ENCODE data around the gene GRK3.

Gene GRK3

DNA sequence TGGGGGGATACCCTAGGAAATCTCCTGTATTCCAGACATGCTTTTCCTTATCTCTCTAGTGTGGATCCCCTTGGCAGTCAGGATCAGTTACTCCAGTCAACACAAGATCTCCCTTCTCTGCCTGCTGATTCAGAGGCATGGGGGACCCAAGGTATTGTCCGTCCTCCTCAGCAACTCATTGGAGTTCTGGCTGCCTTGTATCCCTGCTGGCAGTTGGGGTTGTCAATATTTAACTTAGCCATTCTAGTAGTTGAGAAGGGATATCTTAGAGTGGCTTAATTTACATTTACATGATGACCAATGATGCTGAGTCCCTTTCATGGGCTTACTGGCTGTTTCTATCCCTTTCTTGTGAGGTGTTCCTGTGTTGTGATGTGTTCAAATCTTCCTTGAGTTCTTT lies 74.2 kb downstream of the GRK3 start:
- Histone ChIP-seq H3K27me3 (ENCODE audit: control insufficient read depth, insufficient read depth, low read length) (no peaks in the 10 kb centered on the region), H3K9me3 (ENCODE audit: control insufficient read depth, insufficient read depth, low read length) (no peaks in the 10 kb centered on the region), H3K36me3 (ENCODE audit: control insufficient read depth, insufficient read depth, low read length) (no peaks in the 10 kb centered on the region), H3K4me3 (ENCODE audit: low read length) (no peak overlapping the region), H3K27ac (ENCODE audit: low read length) (no peak overlapping the region), H3K4me1 (ENCODE audit: control insufficient read depth, insufficient read depth, low read length) (peaks cover 2% of the 10 kb centered on the region; the same call in 1 of the 2 replicates)
- no peak for DNase-seq (ENCODE audit: low read depth, low spot score)
- no CpG with 5 or more reads among the region's 1 CpG for WGBS (ENCODE audit: insufficient coverage, insufficient read length)

- H3K4me3 ChIP-seq (ENCODE audit: low read length), result no peak overlapping the region
- H3K27ac ChIP-seq (ENCODE audit: low read length), result no peak overlapping the region
- no peaks in the 10 kb centered on the region for H3K9me3 ChIP-seq (ENCODE audit: control insufficient read depth, insufficient read depth, low read length)
- H3K4me1 ChIP-seq (ENCODE audit: control insufficient read depth, insufficient read depth, low read length), result peaks cover 2% of the 10 kb centered on the region; the same call in 1 of the 2 replicates
- no peak for DNase-seq (ENCODE audit: low read depth, low spot score)
- WGBS (ENCODE audit: insufficient coverage, insufficient read length), result no CpG with 5 or more reads among the region's 2 CpGs
- no peaks in the 10 kb centered on the region for H3K36me3 ChIP-seq (ENCODE audit: control insufficient read depth, insufficient read depth, low read length)
- H3K27me3 ChIP-seq (ENCODE audit: control insufficient read depth, insufficient read depth, low read length), result no peaks in the 10 kb centered on the region
These were observed 77.2 kb downstream of the GRK3 start for GRCh38 chr22:25641650-25642049.

- no peaks in the 10 kb centered on the region for H3K36me3 ChIP-seq (ENCODE audit: control insufficient read depth, insufficient read depth, low read length)
- no peak overlapping the region for H3K27ac ChIP-seq (ENCODE audit: low read length)
- no CpG with 5 or more reads among the region's 9 CpGs for WGBS (ENCODE audit: insufficient coverage, insufficient read length)
- H3K4me1 ChIP-seq (ENCODE audit: control insufficient read depth, insufficient read depth, low read length), result peaks cover 2% of the 10 kb centered on the region; the same call in 1 of the 2 replicates
- no peaks in the 10 kb centered on the region for H3K9me3 ChIP-seq (ENCODE audit: control insufficient read depth, insufficient read depth, low read length)
- H3K4me3 ChIP-seq (ENCODE audit: low read length), result no peak overlapping the region
- DNase-seq (ENCODE audit: low read depth, low spot score), result no peak
- no peaks in the 10 kb centered on the region for H3K27me3 ChIP-seq (ENCODE audit: control insufficient read depth, insufficient read depth, low read length)
These were observed 78.9 kb downstream of the GRK3 start for GRCh38 chr22:25643232-25644000.

DNA sequence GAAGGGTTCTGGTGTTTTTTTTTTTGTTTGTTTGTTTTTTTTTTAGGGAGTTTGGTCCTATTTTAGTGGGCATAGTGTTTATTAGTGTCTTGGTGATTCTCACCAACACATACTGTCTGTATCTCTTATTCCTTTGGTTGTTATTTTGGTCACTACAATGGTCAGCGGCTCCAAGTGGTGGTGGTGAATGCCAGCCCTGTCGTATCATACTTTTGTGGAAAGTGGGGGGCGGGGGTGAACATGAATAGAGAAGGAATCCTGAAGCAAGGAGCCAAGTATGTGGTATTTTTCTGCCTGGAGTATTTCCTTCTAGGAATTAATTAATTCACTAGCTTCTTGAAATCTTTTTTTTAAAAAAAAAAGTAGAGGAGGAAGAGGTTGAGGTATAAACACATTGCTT lies 79.6 kb downstream of the GRK3 start:
- DNase-seq (ENCODE audit: low read depth, low spot score), result no peak
- no peak overlapping the region for H3K27ac ChIP-seq (ENCODE audit: low read length)

GRCh38 chr22:25645266-25645665 lies 80.8 kb downstream of the GRK3 start:
- H3K36me3 ChIP-seq (ENCODE audit: control insufficient read depth, insufficient read depth, low read length), result no peaks in the 10 kb centered on the region
- H3K27me3 ChIP-seq (ENCODE audit: control insufficient read depth, insufficient read depth, low read length), result no peaks in the 10 kb centered on the region
- peaks cover 2% of the 10 kb centered on the region; the same call in 1 of the 2 replicates for H3K4me1 ChIP-seq (ENCODE audit: control insufficient read depth, insufficient read depth, low read length)
- no peak overlapping the region for H3K27ac ChIP-seq (ENCODE audit: low read length)
- WGBS (ENCODE audit: insufficient coverage, insufficient read length), result no CpG with 5 or more reads among the region's 6 CpGs
- H3K9me3 ChIP-seq (ENCODE audit: control insufficient read depth, insufficient read depth, low read length), result no peaks in the 10 kb centered on the region
- no peak overlapping the region for H3K4me3 ChIP-seq (ENCODE audit: low read length)
- no peak for DNase-seq (ENCODE audit: low read depth, low spot score)

More for the DNA sequence above, 79.6 kb downstream of the GRK3 start:
- H3K4me1 ChIP-seq (ENCODE audit: control insufficient read depth, insufficient read depth, low read length), result peaks cover 2% of the 10 kb centered on the region; the same call in 1 of the 2 replicates
- no peak overlapping the region for H3K4me3 ChIP-seq (ENCODE audit: low read length)
- H3K36me3 ChIP-seq (ENCODE audit: control insufficient read depth, insufficient read depth, low read length), result no peaks in the 10 kb centered on the region
- H3K27me3 ChIP-seq (ENCODE audit: control insufficient read depth, insufficient read depth, low read length), result no peaks in the 10 kb centered on the region
- H3K9me3 ChIP-seq (ENCODE audit: control insufficient read depth, insufficient read depth, low read length), result no peaks in the 10 kb centered on the region
- no CpG with 5 or more reads among the region's 3 CpGs for WGBS (ENCODE audit: insufficient coverage, insufficient read length)

- H3K36me3 ChIP-seq (ENCODE audit: control insufficient read depth, insufficient read depth, low read length), result no peaks in the 10 kb centered on the region
- H3K27ac ChIP-seq (ENCODE audit: low read length), result no peak overlapping the region
- peaks cover 2% of the 10 kb centered on the region; the same call in 1 of the 2 replicates for H3K4me1 ChIP-seq (ENCODE audit: control insufficient read depth, insufficient read depth, low read length)
- H3K9me3 ChIP-seq (ENCODE audit: control insufficient read depth, insufficient read depth, low read length), result no peaks in the 10 kb centered on the region
- H3K4me3 ChIP-seq (ENCODE audit: low read length), result no peak overlapping the region
- no peaks in the 10 kb centered on the region for H3K27me3 ChIP-seq (ENCODE audit: control insufficient read depth, insufficient read depth, low read length)
- WGBS (ENCODE audit: insufficient coverage, insufficient read length), result no CpG with 5 or more reads among the region's 1 CpG
- no peak for DNase-seq (ENCODE audit: low read depth, low spot score)
These were observed 81.5 kb downstream of the GRK3 start for GRCh38 chr22:25645964-25646363.

- no peaks in the 10 kb centered on the region for H3K4me1 ChIP-seq (ENCODE audit: control insufficient read depth, insufficient read depth, low read length)
- DNase-seq (ENCODE audit: low read depth, low spot score), result no peak
- H3K27ac ChIP-seq (ENCODE audit: low read length), result no peak overlapping the region
- H3K9me3 ChIP-seq (ENCODE audit: control insufficient read depth, insufficient read depth, low read length), result no peaks in the 10 kb centered on the region
- H3K4me3 ChIP-seq (ENCODE audit: low read length), result no peak overlapping the region
- H3K27me3 ChIP-seq (ENCODE audit: control insufficient read depth, insufficient read depth, low read length), result no peaks in the 10 kb centered on the region
- no peaks in the 10 kb centered on the region for H3K36me3 ChIP-seq (ENCODE audit: control insufficient read depth, insufficient read depth, low read length)
These were observed 86.4 kb downstream of the GRK3 start for GRCh38 chr22:25650833-25651232.

GRCh38 chr22:25651332-25652085 lies 87.0 kb downstream of the GRK3 start:
- no CpG with 5 or more reads among the region's 4 CpGs for WGBS (ENCODE audit: insufficient coverage, insufficient read length)
- no peaks in the 10 kb centered on the region for H3K36me3 ChIP-seq (ENCODE audit: control insufficient read depth, insufficient read depth, low read length)
- DNase-seq (ENCODE audit: low read depth, low spot score), result no peak
- H3K27ac ChIP-seq (ENCODE audit: low read length), result no peak overlapping the region
- no peaks in the 10 kb centered on the region for H3K4me1 ChIP-seq (ENCODE audit: control insufficient read depth, insufficient read depth, low read length)
- no peaks in the 10 kb centered on the region for H3K27me3 ChIP-seq (ENCODE audit: control insufficient read depth, insufficient read depth, low read length)
- no peaks in the 10 kb centered on the region for H3K9me3 ChIP-seq (ENCODE audit: control insufficient read depth, insufficient read depth, low read length)
- H3K4me3 ChIP-seq (ENCODE audit: low read length), result no peak overlapping the region

DNA sequence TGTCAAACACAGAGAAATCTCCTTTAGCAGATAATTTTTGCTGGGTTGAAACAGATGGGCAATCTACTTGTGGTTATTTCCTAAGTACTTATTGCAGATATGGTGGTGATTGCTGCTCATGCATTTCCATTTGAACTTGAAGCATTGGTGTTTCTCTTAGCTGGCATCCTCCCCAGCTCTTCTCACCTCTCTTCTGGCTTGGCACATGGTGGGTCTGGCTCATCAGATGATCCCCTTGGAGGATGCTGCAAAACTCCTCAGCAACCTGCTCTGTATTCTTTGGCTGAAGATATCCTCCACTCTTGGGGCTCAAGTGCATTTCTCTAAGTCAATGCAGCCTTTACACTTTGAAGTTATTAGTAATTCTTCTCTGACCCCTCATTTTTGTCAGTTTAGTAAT lies 90.2 kb downstream of the GRK3 start:
- no peaks in the 10 kb centered on the region for H3K4me1 ChIP-seq (ENCODE audit: control insufficient read depth, insufficient read depth, low read length)
- no peaks in the 10 kb centered on the region for H3K27me3 ChIP-seq (ENCODE audit: control insufficient read depth, insufficient read depth, low read length)
- no peak overlapping the region for H3K4me3 ChIP-seq (ENCODE audit: low read length)
- DNase-seq (ENCODE audit: low read depth, low spot score), result no peak
- H3K27ac ChIP-seq (ENCODE audit: low read length), result no peak overlapping the region
- no peaks in the 10 kb centered on the region for H3K36me3 ChIP-seq (ENCODE audit: control insufficient read depth, insufficient read depth, low read length)
- H3K9me3 ChIP-seq (ENCODE audit: control insufficient read depth, insufficient read depth, low read length), result no peaks in the 10 kb centered on the region

DNA sequence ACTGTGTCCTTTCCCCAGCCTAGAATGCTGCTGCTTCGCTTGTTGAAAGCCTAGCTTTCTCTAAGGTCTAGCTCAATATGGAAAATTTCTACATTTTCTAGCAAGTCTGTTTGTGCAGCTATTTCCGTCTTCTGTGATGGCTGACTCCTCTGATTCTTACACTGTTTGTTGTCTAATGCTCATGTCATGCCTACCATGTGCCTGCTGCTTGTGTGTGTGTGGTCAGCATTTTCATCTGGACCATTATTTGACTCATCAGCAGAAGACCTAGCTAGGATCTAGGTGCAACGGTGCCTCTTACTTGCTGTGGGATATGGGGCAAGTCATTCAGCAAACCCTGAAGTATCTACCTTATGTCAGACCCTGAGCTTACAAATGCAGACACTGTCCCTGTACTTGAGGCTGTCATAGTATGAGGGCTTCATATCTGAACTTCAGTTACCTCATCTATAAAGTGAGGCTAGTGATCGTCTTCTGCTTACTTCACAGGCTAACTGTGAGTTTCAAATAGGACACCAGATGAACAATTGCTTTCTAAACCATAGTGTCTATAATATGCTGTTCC lies 91.0 kb downstream of the GRK3 start:
- Histone ChIP-seq H3K9me3 (ENCODE audit: control insufficient read depth, insufficient read depth, low read length) (no peaks in the 10 kb centered on the region), H3K36me3 (ENCODE audit: control insufficient read depth, insufficient read depth, low read length) (no peaks in the 10 kb centered on the region), H3K27ac (ENCODE audit: low read length) (no peak overlapping the region), H3K4me1 (ENCODE audit: control insufficient read depth, insufficient read depth, low read length) (no peaks in the 10 kb centered on the region), H3K4me3 (ENCODE audit: low read length) (no peak overlapping the region), H3K27me3 (ENCODE audit: control insufficient read depth, insufficient read depth, low read length) (no peaks in the 10 kb centered on the region)
- WGBS (ENCODE audit: insufficient coverage, insufficient read length), result no CpG with 5 or more reads among the region's 4 CpGs
- no peak for DNase-seq (ENCODE audit: low read depth, low spot score)

Measured in iPS DF 6.9 (cell line).